Stimulated activated CD8-positive, alpha-beta memory T cell treated with anti-CD3 and anti-CD28 coated beads, Interleukin-4, amount 100 ng/mL, for 24 hours (primary cell): ENCODE data around the gene TALDO1.

Experiments used
- DNase-seq: peaks from one replicate; pipeline ENCODE4 v3.0.0-alpha.2; 2020; ENCODE audit warnings: low read depth

TALDO1 gene

GRCh38 chr11:770642-771616 is 23.7 kb downstream of the TALDO1 start:
- no peak for DNase-seq

- DNase-seq: no peak
Measured at GRCh38 chr11:771617-772204, 24.4 kb downstream of the TALDO1 start.

- DNase-seq: no peak
Measured at GRCh38 chr11:772429-773390, 25.4 kb downstream of the TALDO1 start.

- DNase-seq: no peak
Measured at GRCh38 chr11:773425-773824, 26.2 kb downstream of the TALDO1 start.

- DNase-seq: no peak
Measured at GRCh38 chr11:773830-774229, 26.6 kb downstream of the TALDO1 start.

GRCh38 chr11:774873-775592 is 27.8 kb downstream of the TALDO1 start:
- no peak for DNase-seq

- no peak for DNase-seq
Measured at GRCh38 chr11:776263-776560, 28.9 kb downstream of the TALDO1 start.

GRCh38 chr11:776561-777287 is 29.5 kb downstream of the TALDO1 start:
- no peak for DNase-seq

GRCh38 chr11:777288-778255 is 30.3 kb downstream of the TALDO1 start, which contains the start of gene GATD1:
Gene GATD1, minus strand, starts transcription at chr11:777487. Its CDS starts 25 bp downstream, at chr11:777462.
- DNase-seq: peak; percentile 95

GRCh38 chr11:778976-779954 is 32.0 kb downstream of the TALDO1 start:
- no peak for DNase-seq

- no peak for DNase-seq
Measured at GRCh38 chr11:779955-780532, 32.8 kb downstream of the TALDO1 start.

- no peak for DNase-seq
Measured at GRCh38 chr11:782264-783174, 35.3 kb downstream of the TALDO1 start.

- no peak for DNase-seq
Measured at GRCh38 chr11:783581-784015, 36.3 kb downstream of the TALDO1 start.

GRCh38 chr11:786235-787083 is 39.2 kb downstream of the TALDO1 start:
- DNase-seq: no peak

- no peak for DNase-seq
Measured at GRCh38 chr11:787084-787675, 39.9 kb downstream of the TALDO1 start.
